WTC11 (cell line): ENCODE measurements around the gene LRRC3B. TPM values are rescaled to one million over a fixed set of nuclear protein-coding genes. Genes with fewer than 3 reads are reported as not detected.

Experiments
- ATAC-seq: fragments of 200-7000 bp; cut with Tn5 transposase; 2 replicates; pipeline ENCODE4 v1.10.0; 2021; ENCODE audit warnings: mild to moderate bottlenecking, moderate library complexity
- Bru-seq: library from RNA; stranded (reverse); fragments of 400-500 nt; gene quantifications from one replicate; lab custom pipeline; 2021; lab: Mats Ljungman, UMichigan
- CTCF ChIA-PET: fragments of 300-600 bp; sonication (Branson Sonifier 250); formaldehyde crosslinking; loops from one replicate; lab custom pipeline; 2021; ENCODE audit warnings: antibody characterized with exemption; lab: Charles Lee
- POLR2A ChIA-PET: fragments of 350-600 bp; sonication (Branson Sonifier 250); formaldehyde crosslinking; loops from one replicate; lab custom pipeline; 2021; ENCODE audit warnings: antibody characterized with exemption; lab: Charles Lee
- DNase-seq: peaks from one replicate; pipeline ENCODE4 v3.0.0; 2021; ENCODE audit warnings: low spot score
- H3K27ac Mint-ChIP-seq: 2 replicates; pipeline ENCODE4 v1.8.0; 2021; ENCODE audit warnings: mixed read lengths
- H3K27me3 Mint-ChIP-seq: 2 replicates; pipeline ENCODE4 v1.8.0; 2021; ENCODE audit warnings: low read depth, mild to moderate bottlenecking, moderate library complexity, mixed read lengths
- H3K36me3 Mint-ChIP-seq: 2 replicates; pipeline ENCODE4 v1.8.0; 2021; ENCODE audit warnings: mixed read lengths
- H3K4me1 Mint-ChIP-seq: 2 replicates; pipeline ENCODE4 v1.8.0; 2022; ENCODE audit warnings: mixed read lengths
- H3K4me3 Mint-ChIP-seq: 2 replicates; pipeline ENCODE4 v1.8.0; 2021; ENCODE audit warnings: mild to moderate bottlenecking, moderate library complexity, mixed read lengths
- H3K9me3 Mint-ChIP-seq: 2 replicates; pipeline ENCODE4 v1.8.0; 2021; ENCODE audit warnings: mixed read lengths
- ATF2 ChIP-seq: sonication (generic); formaldehyde crosslinking; IDR thresholded peaks from 2 replicates; pipeline ENCODE4 v1.8.1; 2022; ENCODE audit warnings: low read depth, missing genetic modification reagents, borderline replicate concordance
- EMX1 ChIP-seq: fragments of 250-450 bp; sonication (Bioruptor Pico); IDR thresholded peaks from 2 replicates; pipeline ENCODE4 v1.8.0; 2021; ENCODE audit warnings: mild to moderate bottlenecking
- FOXK1 ChIP-seq: sonication (generic); formaldehyde crosslinking; IDR thresholded peaks from 2 replicates; pipeline ENCODE4 v1.8.0; 2022; ENCODE audit warnings: mild to moderate bottlenecking, moderate library complexity, missing genetic modification reagents
- IRF2 ChIP-seq: sonication (generic); formaldehyde crosslinking; IDR thresholded peaks from 2 replicates; pipeline ENCODE4 v1.8.0; 2022; ENCODE audit warnings: low read depth, missing genetic modification reagents, borderline replicate concordance
- MAX ChIP-seq: sonication (generic); formaldehyde crosslinking; IDR thresholded peaks from 2 replicates; pipeline ENCODE4 v1.8.0; 2022; ENCODE audit warnings: mild to moderate bottlenecking, missing genetic modification reagents
- MYBL2 ChIP-seq: sonication (generic); formaldehyde crosslinking; IDR thresholded peaks from 2 replicates; pipeline ENCODE4 v1.8.1; 2023; ENCODE audit warnings: mild to moderate bottlenecking, moderate library complexity, missing genetic modification reagents
- NFE2L1 ChIP-seq: sonication (generic); formaldehyde crosslinking; IDR thresholded peaks from 2 replicates; pipeline ENCODE4 v1.8.1; 2023; ENCODE audit warnings: missing genetic modification reagents
- NFYB ChIP-seq: sonication (generic); formaldehyde crosslinking; conservative IDR thresholded peaks from 2 replicates; pipeline ENCODE4 v1.8.0; 2022; ENCODE audit warnings: low read depth, missing genetic modification reagents
- TEAD1 ChIP-seq: sonication (generic); formaldehyde crosslinking; IDR thresholded peaks from 2 replicates; pipeline ENCODE4 v1.8.0; 2022; ENCODE audit warnings: mild to moderate bottlenecking, missing genetic modification reagents
- TP53 ChIP-seq: sonication (generic); formaldehyde crosslinking; IDR thresholded peaks from 2 replicates; pipeline ENCODE4 v1.8.1; 2023; ENCODE audit warnings: mild to moderate bottlenecking, missing genetic modification reagents
- ZBTB21 ChIP-seq: sonication (generic); formaldehyde crosslinking; IDR thresholded peaks from 2 replicates; pipeline ENCODE4 v1.8.1; 2023; ENCODE audit warnings: mild to moderate bottlenecking, missing genetic modification reagents, borderline replicate concordance
- ZBTB43 ChIP-seq: sonication (generic); formaldehyde crosslinking; IDR thresholded peaks from 2 replicates; pipeline ENCODE4 v1.8.1; 2023; ENCODE audit warnings: mild to moderate bottlenecking, missing genetic modification reagents
- ZNF138 ChIP-seq: sonication (generic); formaldehyde crosslinking; conservative IDR thresholded peaks from 2 replicates; pipeline ENCODE4 v1.8.1; 2022; ENCODE audit warnings: mild to moderate bottlenecking, moderate library complexity, missing genetic modification reagents
- ZNF219 ChIP-seq: sonication (generic); formaldehyde crosslinking; IDR thresholded peaks from 2 replicates; pipeline ENCODE4 v1.8.0; 2023; ENCODE audit warnings: missing genetic modification reagents, mild to moderate bottlenecking, borderline replicate concordance
- ZNF671 ChIP-seq: fragments of 250-450 bp; sonication (Bioruptor Pico); IDR thresholded peaks from 2 replicates; pipeline ENCODE4 v1.8.0; 2021; ENCODE audit warnings: mild to moderate bottlenecking
- long read RNA-seq, 3 experiments: library from RNA in 1 of 3; library from capped mRNA in 1 of 3; library from polyadenylated mRNA in 1 of 3; unstranded in 2 of 3; stranded (forward) in 1 of 3; transcript quantifications; one replicate each; pipeline ENCODE4 v2.0.0, GENCODE V29; 2021
- total RNA-seq: library from RNA; stranded (reverse); gene quantifications from 3 replicates; pipeline ENCODE4 v1.2.3, GENCODE V29; 2021
- TF ChIP-seq, protein P1 (sequence below): sonication (generic); formaldehyde crosslinking; IDR thresholded peaks from 2 replicates; pipeline ENCODE4 v1.8.0; 2022; ENCODE audit warnings: mild to moderate bottlenecking, missing genetic modification reagents
- TF ChIP-seq, protein P2 (sequence below): sonication (generic); formaldehyde crosslinking; IDR thresholded peaks from 2 replicates; pipeline ENCODE4 v1.8.0; 2023; ENCODE audit warnings: missing genetic modification reagents, mild to moderate bottlenecking, borderline replicate concordance
- TF ChIP-seq, protein P3 (sequence below): sonication (generic); formaldehyde crosslinking; IDR thresholded peaks from 2 replicates; pipeline ENCODE4 v1.8.1; 2023; ENCODE audit warnings: mild to moderate bottlenecking, moderate library complexity, missing genetic modification reagents

LRRC3B gene, protein sequence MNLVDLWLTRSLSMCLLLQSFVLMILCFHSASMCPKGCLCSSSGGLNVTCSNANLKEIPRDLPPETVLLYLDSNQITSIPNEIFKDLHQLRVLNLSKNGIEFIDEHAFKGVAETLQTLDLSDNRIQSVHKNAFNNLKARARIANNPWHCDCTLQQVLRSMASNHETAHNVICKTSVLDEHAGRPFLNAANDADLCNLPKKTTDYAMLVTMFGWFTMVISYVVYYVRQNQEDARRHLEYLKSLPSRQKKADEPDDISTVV
- total RNA-seq (3.0 to 5.3 TPM (median 3.4 TPM) in 3 replicates), Bru-seq, nascent RNA (percentile 54 among the genes with signal in this experiment)
- long read RNA-seq, experiment 1, partial matches to known transcripts: 1 of 6 reads
- long read RNA-seq, experiment 1, other reads (novel, unspliced or antisense): 2 of 6 reads
- long read RNA-seq, experiment 2, partial matches to known transcripts: 0 of 3 reads
- long read RNA-seq, experiment 2, other reads (novel, unspliced or antisense): 0 of 3 reads
- long read RNA-seq, experiment 3, partial matches to known transcripts: 0 of 5 reads
- long read RNA-seq, experiment 3, other reads (novel, unspliced or antisense): 1 of 5 reads

GRCh38 chr3:26622621-26623418 is at the start of gene LRRC3B:
Gene LRRC3B (plus strand): TSS chr3:26622772. CDS start chr3:26709673, 86,901 bp downstream.
- no peak within 1 kb of the TSS for H3K27ac Mint-ChIP-seq
- TF ChIP-seq TEAD1 (CRISPR knock-in tag): no peak
- TF ChIP-seq MAX (CRISPR knock-in tag): peak; percentile 50; the same call in 1 of the 2 replicates
- TF ChIP-seq FOXK1: peak; percentile 11; the same call in 1 of the 2 replicates
- no peak for TF ChIP-seq ZNF138 (CRISPR knock-in tag)
- 0 out of 2 replicates have a peak, but pooled peaks have one; percentile 7 for TF ChIP-seq NFE2L1 (CRISPR knock-in tag)
- TF ChIP-seq, protein P1, sequence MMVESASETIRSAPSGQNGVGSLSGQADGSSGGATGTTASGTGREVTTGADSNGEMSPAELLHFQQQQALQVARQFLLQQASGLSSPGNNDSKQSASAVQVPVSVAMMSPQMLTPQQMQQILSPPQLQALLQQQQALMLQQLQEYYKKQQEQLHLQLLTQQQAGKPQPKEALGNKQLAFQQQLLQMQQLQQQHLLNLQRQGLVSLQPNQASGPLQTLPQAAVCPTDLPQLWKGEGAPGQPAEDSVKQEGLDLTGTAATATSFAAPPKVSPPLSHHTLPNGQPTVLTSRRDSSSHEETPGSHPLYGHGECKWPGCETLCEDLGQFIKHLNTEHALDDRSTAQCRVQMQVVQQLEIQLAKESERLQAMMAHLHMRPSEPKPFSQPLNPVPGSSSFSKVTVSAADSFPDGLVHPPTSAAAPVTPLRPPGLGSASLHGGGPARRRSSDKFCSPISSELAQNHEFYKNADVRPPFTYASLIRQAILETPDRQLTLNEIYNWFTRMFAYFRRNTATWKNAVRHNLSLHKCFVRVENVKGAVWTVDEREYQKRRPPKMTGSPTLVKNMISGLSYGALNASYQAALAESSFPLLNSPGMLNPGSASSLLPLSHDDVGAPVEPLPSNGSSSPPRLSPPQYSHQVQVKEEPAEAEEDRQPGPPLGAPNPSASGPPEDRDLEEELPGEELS (CRISPR knock-in tag): 0 out of 2 replicates have a peak, but pooled peaks have one; percentile 31
- TF ChIP-seq ZNF671 (CRISPR knock-in tag): no peak
- TF ChIP-seq MYBL2: 0 out of 2 replicates have a peak, but pooled peaks have one; percentile 19
- TF ChIP-seq, protein P2, sequence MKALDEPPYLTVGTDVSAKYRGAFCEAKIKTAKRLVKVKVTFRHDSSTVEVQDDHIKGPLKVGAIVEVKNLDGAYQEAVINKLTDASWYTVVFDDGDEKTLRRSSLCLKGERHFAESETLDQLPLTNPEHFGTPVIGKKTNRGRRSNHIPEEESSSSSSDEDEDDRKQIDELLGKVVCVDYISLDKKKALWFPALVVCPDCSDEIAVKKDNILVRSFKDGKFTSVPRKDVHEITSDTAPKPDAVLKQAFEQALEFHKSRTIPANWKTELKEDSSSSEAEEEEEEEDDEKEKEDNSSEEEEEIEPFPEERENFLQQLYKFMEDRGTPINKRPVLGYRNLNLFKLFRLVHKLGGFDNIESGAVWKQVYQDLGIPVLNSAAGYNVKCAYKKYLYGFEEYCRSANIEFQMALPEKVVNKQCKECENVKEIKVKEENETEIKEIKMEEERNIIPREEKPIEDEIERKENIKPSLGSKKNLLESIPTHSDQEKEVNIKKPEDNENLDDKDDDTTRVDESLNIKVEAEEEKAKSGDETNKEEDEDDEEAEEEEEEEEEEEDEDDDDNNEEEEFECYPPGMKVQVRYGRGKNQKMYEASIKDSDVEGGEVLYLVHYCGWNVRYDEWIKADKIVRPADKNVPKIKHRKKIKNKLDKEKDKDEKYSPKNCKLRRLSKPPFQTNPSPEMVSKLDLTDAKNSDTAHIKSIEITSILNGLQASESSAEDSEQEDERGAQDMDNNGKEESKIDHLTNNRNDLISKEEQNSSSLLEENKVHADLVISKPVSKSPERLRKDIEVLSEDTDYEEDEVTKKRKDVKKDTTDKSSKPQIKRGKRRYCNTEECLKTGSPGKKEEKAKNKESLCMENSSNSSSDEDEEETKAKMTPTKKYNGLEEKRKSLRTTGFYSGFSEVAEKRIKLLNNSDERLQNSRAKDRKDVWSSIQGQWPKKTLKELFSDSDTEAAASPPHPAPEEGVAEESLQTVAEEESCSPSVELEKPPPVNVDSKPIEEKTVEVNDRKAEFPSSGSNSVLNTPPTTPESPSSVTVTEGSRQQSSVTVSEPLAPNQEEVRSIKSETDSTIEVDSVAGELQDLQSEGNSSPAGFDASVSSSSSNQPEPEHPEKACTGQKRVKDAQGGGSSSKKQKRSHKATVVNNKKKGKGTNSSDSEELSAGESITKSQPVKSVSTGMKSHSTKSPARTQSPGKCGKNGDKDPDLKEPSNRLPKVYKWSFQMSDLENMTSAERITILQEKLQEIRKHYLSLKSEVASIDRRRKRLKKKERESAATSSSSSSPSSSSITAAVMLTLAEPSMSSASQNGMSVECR (CRISPR knock-in tag): peak; percentile 30; the same call in 1 of the 2 replicates
- TF ChIP-seq ATF2 (CRISPR knock-in tag): no peak
- TF ChIP-seq ZNF219 (CRISPR knock-in tag): peak; percentile 33; the same call in 1 of the 2 replicates
- no peak for TF ChIP-seq NFYB
- TF ChIP-seq IRF2: no peak
- TF ChIP-seq ZBTB43 (CRISPR knock-in tag): 0 out of 2 replicates have a peak, but pooled peaks have one; percentile 33
- TF ChIP-seq, protein P3, sequence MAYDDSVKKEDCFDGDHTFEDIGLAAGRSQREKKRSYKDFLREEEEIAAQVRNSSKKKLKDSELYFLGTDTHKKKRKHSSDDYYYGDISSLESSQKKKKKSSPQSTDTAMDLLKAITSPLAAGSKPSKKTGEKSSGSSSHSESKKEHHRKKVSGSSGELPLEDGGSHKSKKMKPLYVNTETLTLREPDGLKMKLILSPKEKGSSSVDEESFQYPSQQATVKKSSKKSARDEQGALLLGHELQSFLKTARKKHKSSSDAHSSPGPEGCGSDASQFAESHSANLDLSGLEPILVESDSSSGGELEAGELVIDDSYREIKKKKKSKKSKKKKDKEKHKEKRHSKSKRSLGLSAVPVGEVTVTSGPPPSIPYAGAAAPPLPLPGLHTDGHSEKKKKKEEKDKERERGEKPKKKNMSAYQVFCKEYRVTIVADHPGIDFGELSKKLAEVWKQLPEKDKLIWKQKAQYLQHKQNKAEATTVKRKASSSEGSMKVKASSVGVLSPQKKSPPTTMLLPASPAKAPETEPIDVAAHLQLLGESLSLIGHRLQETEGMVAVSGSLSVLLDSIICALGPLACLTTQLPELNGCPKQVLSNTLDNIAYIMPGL (CRISPR knock-in tag): no peak
- TF ChIP-seq ZBTB21 (CRISPR knock-in tag): no peak
- peak; percentile 8; the same call in 1 of the 2 replicates for TF ChIP-seq TP53 (CRISPR knock-in tag)
- no peak for TF ChIP-seq EMX1 (CRISPR knock-in tag)
- H3K4me3 Mint-ChIP-seq: peak within 1 kb of the TSS; percentile 95
- H3K9me3 Mint-ChIP-seq: no peaks in the 10 kb centered on the region
- no peaks in the 10 kb centered on the region for H3K36me3 Mint-ChIP-seq
- ChIA-PET POLR2A (no interaction called here), CTCF (interaction anchor here (1.0 to 1.9 kb wide), 2 partner anchors 90 kb away, joined by 4 to 7 read pairs; no protein-coding TSS in a partner anchor)
- DNase-seq (peak; percentile 76), ATAC-seq (peak; percentile 49)
- peaks cover 44% of the 10 kb centered on the region for H3K4me1 Mint-ChIP-seq
- H3K27me3 Mint-ChIP-seq: peaks cover 74% of the 10 kb centered on the region
